Lower leg skin (tissue), 3 donors: ENCODE data around the gene FGFRL1.

Source experiments
- POLR2A ChIP-seq, 2 donors: fragments of 450-650 bp; IDR thresholded peaks; one replicate each; pipeline ENCODE4 v1.6.1; 2016 to 2017; ENCODE audit warnings: antibody characterized with exemption in 2 of 2, mild to moderate bottlenecking in 1 of 2, moderate library complexity in 1 of 2
- TF ChIP-seq, protein P1 (sequence below), 3 donors: fragments of 450-650 bp; IDR thresholded peaks; one replicate each; pipeline ENCODE4 v1.5.1; 2016; ENCODE audit warnings: antibody characterized with exemption in 3 of 3, mild to moderate bottlenecking in 3 of 3, moderate library complexity in 2 of 3

DNA sequence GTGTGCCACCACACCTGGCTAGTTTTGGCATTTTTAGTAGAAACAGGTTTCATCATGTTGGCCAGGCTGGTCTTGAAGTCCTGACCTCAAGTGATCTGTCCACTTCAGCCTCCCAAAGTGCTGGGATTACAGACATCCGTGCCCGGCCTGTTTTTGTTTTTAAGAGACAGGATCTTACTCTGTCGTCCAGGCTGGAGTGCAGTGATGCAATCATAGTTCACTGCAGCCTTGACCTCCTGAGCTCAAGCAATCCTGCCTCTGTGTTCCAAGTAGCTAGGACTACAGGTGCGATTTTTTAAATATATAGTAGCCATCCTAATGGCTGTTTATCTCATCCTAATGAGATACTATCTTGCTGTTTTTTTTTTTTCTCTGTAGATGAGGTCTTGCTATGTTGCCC, 54.3 kb downstream of the FGFRL1 start:
- TF ChIP-seq, protein P1, sequence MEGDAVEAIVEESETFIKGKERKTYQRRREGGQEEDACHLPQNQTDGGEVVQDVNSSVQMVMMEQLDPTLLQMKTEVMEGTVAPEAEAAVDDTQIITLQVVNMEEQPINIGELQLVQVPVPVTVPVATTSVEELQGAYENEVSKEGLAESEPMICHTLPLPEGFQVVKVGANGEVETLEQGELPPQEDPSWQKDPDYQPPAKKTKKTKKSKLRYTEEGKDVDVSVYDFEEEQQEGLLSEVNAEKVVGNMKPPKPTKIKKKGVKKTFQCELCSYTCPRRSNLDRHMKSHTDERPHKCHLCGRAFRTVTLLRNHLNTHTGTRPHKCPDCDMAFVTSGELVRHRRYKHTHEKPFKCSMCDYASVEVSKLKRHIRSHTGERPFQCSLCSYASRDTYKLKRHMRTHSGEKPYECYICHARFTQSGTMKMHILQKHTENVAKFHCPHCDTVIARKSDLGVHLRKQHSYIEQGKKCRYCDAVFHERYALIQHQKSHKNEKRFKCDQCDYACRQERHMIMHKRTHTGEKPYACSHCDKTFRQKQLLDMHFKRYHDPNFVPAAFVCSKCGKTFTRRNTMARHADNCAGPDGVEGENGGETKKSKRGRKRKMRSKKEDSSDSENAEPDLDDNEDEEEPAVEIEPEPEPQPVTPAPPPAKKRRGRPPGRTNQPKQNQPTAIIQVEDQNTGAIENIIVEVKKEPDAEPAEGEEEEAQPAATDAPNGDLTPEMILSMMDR (IDR thresholded peaks at IDR 0.05), result no peak
- no peak for TF ChIP-seq POLR2A (IDR thresholded peaks at IDR 0.05)
